Epithelial cell of prostate (primary cell): Measurements from ENCODE around the gene TMCC1.
"Not testable (repeated sequence)": the region's sequence is repeated elsewhere in the genome, so short reads cannot be mapped to it uniquely, and the experiment has no call there.

Experiments used
- DNase-seq: peaks from one replicate; pipeline ENCODE4 v3.0.0-alpha.2; 2011; ENCODE audit warnings: low read depth, low spot score
- H3K27ac ChIP-seq: fragments of 450-650 bp; 2 replicates; pipeline ENCODE4 v1.5.1; 2017; ENCODE audit warnings: mild to moderate bottlenecking

TMCC1 gene

GRCh38 chr3:129618186-129618820 lies 275.2 kb downstream of the TMCC1 start:
- H3K27ac ChIP-seq, result no peak overlapping the region
- DNase-seq, result no peak

- no peak overlapping the region for H3K27ac ChIP-seq
- no peak for DNase-seq
These were observed 275.9 kb downstream of the TMCC1 start for GRCh38 chr3:129617381-129618185.

- no peak overlapping the region for H3K27ac ChIP-seq
- DNase-seq, result no peak
These were observed 276.8 kb downstream of the TMCC1 start for GRCh38 chr3:129616713-129617112.

- no peak overlapping the region for H3K27ac ChIP-seq
These were observed 277.2 kb downstream of the TMCC1 start for GRCh38 chr3:129616291-129616690.

GRCh38 chr3:129615751-129616281 lies 277.7 kb downstream of the TMCC1 start:
- no peak overlapping the region for H3K27ac ChIP-seq
- no peak for DNase-seq

More at GRCh38 chr3:129616291-129616690, 277.2 kb downstream of the TMCC1 start:
- DNase-seq, result no peak

GRCh38 chr3:129614927-129615363 lies 278.6 kb downstream of the TMCC1 start:
- H3K27ac ChIP-seq, result no peak overlapping the region
- no peak for DNase-seq

GRCh38 chr3:129614435-129614834 lies 279.1 kb downstream of the TMCC1 start:
- no peak overlapping the region for H3K27ac ChIP-seq
- no peak for DNase-seq

- DNase-seq, result no peak
- no peak overlapping the region for H3K27ac ChIP-seq
These were observed 280.2 kb downstream of the TMCC1 start for GRCh38 chr3:129613367-129613740.

GRCh38 chr3:129612534-129613366 lies 280.8 kb downstream of the TMCC1 start:
- H3K27ac ChIP-seq, result no peak overlapping the region
- no peak for DNase-seq

- no peak overlapping the region for H3K27ac ChIP-seq
- no peak for DNase-seq
These were observed 281.5 kb downstream of the TMCC1 start for GRCh38 chr3:129611812-129612533.

GRCh38 chr3:129611446-129611800 lies 282.1 kb downstream of the TMCC1 start:
- no peak overlapping the region for H3K27ac ChIP-seq
- DNase-seq, result no peak

- not testable (repeated sequence) for H3K27ac ChIP-seq, DNase-seq
These were observed 282.6 kb downstream of the TMCC1 start for GRCh38 chr3:129610794-129611445.

GRCh38 chr3:129610276-129610675 lies 283.2 kb downstream of the TMCC1 start:
- no peak overlapping the region for H3K27ac ChIP-seq
- no peak for DNase-seq

GRCh38 chr3:129609591-129610182 lies 283.8 kb downstream of the TMCC1 start:
- no peak overlapping the region for H3K27ac ChIP-seq
- DNase-seq, result no peak

GRCh38 chr3:129608936-129609590 lies 284.4 kb downstream of the TMCC1 start:
- H3K27ac ChIP-seq, result no peak overlapping the region
- no peak for DNase-seq

- no peak for DNase-seq
- H3K27ac ChIP-seq, result no peak overlapping the region
These were observed 285.2 kb downstream of the TMCC1 start for GRCh38 chr3:129608087-129608935.

- no peak overlapping the region for H3K27ac ChIP-seq
- DNase-seq, result no peak
These were observed 286.0 kb downstream of the TMCC1 start for GRCh38 chr3:129607391-129608068.
